Spleen (tissue), 11 donors: ENCODE measurements around the gene SRSF2. TPM values are rescaled to one million over a fixed set of nuclear protein-coding genes. Genes with fewer than 3 reads are reported as not detected.

ENCODE experiments used
- DNase-seq: peaks from one replicate; pipeline ENCODE4 v3.0.0-alpha.2; 2020
- H3K27ac ChIP-seq, 8 donors: fragments of 200-600 bp; sonication (generic) in 7 of 8; 1 replicate in 4 of 8; 2 replicates in 4 of 8; pipeline versions ENCODE4 v1.5.0 to v1.8.0; 2016 to 2021; ENCODE audit warnings: inconsistent platforms in 4 of 8, mild to moderate bottlenecking in 4 of 8, moderate library complexity in 1 of 8
- H3K27me3 ChIP-seq, 7 donors: fragments of 200-600 bp; sonication (generic) in 6 of 7; replicated peaks in 1 of 7; 1 replicate in 4 of 7; 2 replicates in 3 of 7; pipeline versions ENCODE4 v1.5.0 to v1.8.0; 2016 to 2021; ENCODE audit warnings: inconsistent platforms in 3 of 7, mild to moderate bottlenecking in 1 of 7
- H3K36me3 ChIP-seq, 6 donors: fragments of 200-600 bp; sonication (generic) in 5 of 6; 1 replicate in 4 of 6; 2 replicates in 2 of 6; pipeline versions ENCODE4 v1.5.0 to v1.8.0; 2016 to 2021; ENCODE audit warnings: inconsistent platforms in 2 of 6
- H3K4me1 ChIP-seq, 6 donors: fragments of 200-600 bp; sonication (generic) in 5 of 6; 1 replicate in 3 of 6; 2 replicates in 3 of 6; pipeline versions ENCODE4 v1.5.0 to v1.8.0; 2016 to 2021; ENCODE audit warnings: inconsistent platforms in 3 of 6
- H3K4me3 ChIP-seq, 8 donors: fragments of 200-600 bp; sonication (generic) in 7 of 8; 1 replicate in 4 of 8; 2 replicates in 4 of 8; pipeline versions ENCODE4 v1.5.0 to v1.8.0; 2016 to 2021; ENCODE audit warnings: inconsistent platforms in 4 of 8, mild to moderate bottlenecking in 4 of 8, moderate library complexity in 2 of 8
- H3K9me3 ChIP-seq, 8 donors: fragments of 200-600 bp; sonication (generic) in 7 of 8; 1 replicate in 4 of 8; 2 replicates in 4 of 8; pipeline versions ENCODE4 v1.5.0 to v1.8.0; 2016 to 2021; ENCODE audit warnings: inconsistent platforms in 4 of 8
- CTCF ChIP-seq, 11 experiments: fragments of 200-600 bp in 7 of 11; fragments of 450-650 bp in 4 of 11; sonication (generic) in 4 of 11; IDR thresholded peaks in 8 of 11; conservative IDR thresholded peaks in 3 of 11; 1 replicate in 7 of 11; 2 replicates in 4 of 11; pipeline versions ENCODE4 v1.4.0 to v1.8.0; 2016 to 2021; ENCODE audit warnings: antibody characterized with exemption in 11 of 11, inconsistent platforms in 4 of 11, mild to moderate bottlenecking in 1 of 11
- POLR2A ChIP-seq, 3 donors: fragments of 450-650 bp; IDR thresholded peaks; one replicate each; pipeline ENCODE4 v1.5.1; 2017; ENCODE audit warnings: antibody characterized with exemption in 3 of 3, mild to moderate bottlenecking in 1 of 3
- POLR2AphosphoS5 ChIP-seq, 3 donors: sonication (generic); formaldehyde crosslinking; IDR thresholded peaks; one replicate each; pipeline ENCODE4 v1.5.1; 2017; ENCODE audit warnings: antibody characterized with exemption in 3 of 3
- WGBS, 5 donors: extraction: QIAGEN DNeasy Blood & Tissue Kit in 3 of 5; methylation state at CpG; one replicate each; pipeline versions ENCODE4 v1.1.5 to v1.1.7; 2013 to 2018; 5-methylcytosine and 5-hydroxymethylcytosine counted together
- intact Hi-C: fragments of 100-400 bp; cut with DNase I; formaldehyde crosslinking; loops from one replicate; pipeline ENCODE4 v1.15.0; 2023; ENCODE audit warnings: low total_unique reads
- polyA plus RNA-seq, 3 donors: library from polyadenylated mRNA; stranded (reverse); fragments of 200-250 nt; gene quantifications; one replicate each; pipeline ENCODE4 v1.2.1, GENCODE V29; 2013
- total RNA-seq, 7 donors: library from RNA; depleted of rRNA in 3 of 7; stranded (reverse); fragments of >200 nt in 3 of 7; fragmentation: NEBNext Ultra II Directional in 4 of 7; extraction: Animal tissue kit (Norgen Biotek cat#: 25700) in 4 of 7; gene quantifications; one replicate each; pipeline versions ENCODE4 v1.1.0 to v1.2.1, GENCODE V29; 2016 to 2021
- donor health status: healthy with polysubstance abuse.
- donor health status: DM: no; HTN: no; CAD: no; lungs with moderate emphysema.
- donor health status: DM: no; HTN: no; CAD: no.
- donor health status: Bipolar disorder and iron deficiency.
- donor health status: healthy.
- donor health status: DM: no; HTN: no; CAD: no.
- donor health status: DM: yes; HTN: yes; CAD: no.

SRSF2 gene
- total and polyA plus RNA-seq, 10 donors: 159 to 239 (median 196) TPM

DNA sequence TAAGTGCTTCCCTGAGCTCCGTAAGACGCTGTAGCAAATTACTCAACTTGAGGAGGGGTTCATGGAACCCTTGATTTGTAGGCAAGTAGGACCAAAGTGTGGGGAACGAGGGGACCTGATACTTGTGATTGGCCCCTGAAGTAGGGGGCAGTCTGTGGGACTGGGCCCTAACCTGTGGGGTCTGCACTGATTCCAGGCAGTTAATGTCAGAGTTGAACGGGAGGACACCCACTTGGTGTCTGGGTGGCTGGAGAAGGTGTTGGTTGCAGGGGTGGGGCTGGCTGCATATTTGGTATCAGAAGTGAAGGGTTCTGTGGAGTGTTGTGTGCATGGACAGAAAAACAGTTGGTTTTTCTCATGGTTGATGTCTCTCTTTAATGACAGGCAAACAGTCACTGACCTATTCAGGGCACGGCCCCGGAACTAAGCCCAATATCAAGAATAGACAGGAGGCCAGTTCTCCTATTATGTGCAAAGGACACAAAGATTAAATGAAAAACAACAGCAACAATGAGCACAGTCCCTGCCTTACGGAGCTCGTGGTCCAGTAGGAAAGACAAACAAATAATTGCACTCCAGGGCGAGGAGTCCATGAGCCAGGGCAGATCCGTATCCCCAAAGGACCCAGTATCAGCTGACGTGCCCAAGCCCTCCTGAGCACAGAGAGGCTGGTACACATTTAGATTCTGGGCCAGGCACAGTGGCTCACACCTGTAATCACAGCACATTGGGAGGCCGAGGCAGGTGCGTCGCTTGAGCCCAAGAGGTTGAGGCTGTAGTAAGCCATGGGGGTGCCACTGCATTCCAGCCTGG, 45.5 kb downstream of the SRSF2 start:
- H3K27ac ChIP-seq: peak overlapping the region in 6 of 8 donors; percentile 21 to 81 (median 40)
- peaks cover 23 to 97% (median 49%) of the 10 kb centered on the region in 6 donors for H3K4me1 ChIP-seq
- H3K9me3 ChIP-seq: no peaks in the 10 kb centered on the region
- no peaks in the 10 kb centered on the region for H3K27me3 ChIP-seq
- H3K4me3 ChIP-seq: no peak overlapping the region
- intact Hi-C loops: no loop called here
- TF ChIP-seq POLR2A (IDR thresholded peaks at IDR 0.05) (no peak), POLR2AphosphoS5 (IDR thresholded peaks at IDR 0.05) (no peak), CTCF (IDR thresholded peaks at IDR 0.05 in 8 of 11, conservative IDR thresholded peaks at IDR 0.05 in 3 of 11) (no peak)
- H3K36me3 ChIP-seq: peaks cover 0 to 9% (median 0%) of the 10 kb centered on the region in 6 donors
- 81 to 89% (median 85%) methylated on average over 14 of the region's 14 CpGs for whole genome bisulfite sequencing, 5 donors
- DNase-seq: no peak

- WGBS, 5 donors: 79 to 94% (median 89%) methylated on average over 13 of the region's 13 CpGs
- intact Hi-C loops: no loop called here
- no peaks in the 10 kb centered on the region for H3K27me3 ChIP-seq
These were observed 46.4 kb downstream of the SRSF2 start for GRCh38 chr17:76690596-76691280.

DNA sequence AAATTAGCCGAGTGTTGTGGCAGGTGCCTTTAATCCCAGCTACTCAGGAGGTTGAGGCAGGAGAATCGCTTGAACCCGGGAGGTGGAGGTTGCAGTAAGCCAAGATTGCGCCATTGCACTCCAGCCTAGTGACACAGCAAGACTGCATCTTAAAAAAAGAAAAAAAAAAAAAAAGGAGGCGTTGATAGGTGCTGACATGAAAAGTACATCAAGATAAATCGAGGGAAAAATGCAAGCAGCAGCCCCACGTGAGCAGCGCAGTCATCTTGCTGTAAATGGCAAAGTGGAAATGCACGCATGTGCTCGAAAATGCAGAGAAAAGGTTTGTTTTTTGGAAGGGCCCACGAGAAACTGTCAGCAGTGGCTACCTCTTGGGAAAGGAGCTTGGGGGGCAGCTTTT, 47.3 kb downstream of the SRSF2 start:
- 75 to 87% (median 80%) methylated on average over 11 of the region's 11 CpGs for WGBS, 5 donors

More at GRCh38 chr17:76690596-76691280, 46.4 kb downstream of the SRSF2 start:
- peak overlapping the region in 4 of 8 donors; percentile 22 to 85 (median 28) for H3K27ac ChIP-seq
- no peak overlapping the region for H3K4me3 ChIP-seq
- H3K36me3 ChIP-seq: peaks cover 0 to 9% (median 0%) of the 10 kb centered on the region in 6 donors
- peaks cover 15 to 97% (median 48%) of the 10 kb centered on the region in 6 donors for H3K4me1 ChIP-seq
- TF ChIP-seq POLR2AphosphoS5 (IDR thresholded peaks at IDR 0.05): no peak
- no peak for TF ChIP-seq CTCF (IDR thresholded peaks at IDR 0.05 in 8 of 11, conservative IDR thresholded peaks at IDR 0.05 in 3 of 11)
- no peak for TF ChIP-seq POLR2A (IDR thresholded peaks at IDR 0.05)
- H3K9me3 ChIP-seq: no peaks in the 10 kb centered on the region
- DNase-seq: peak; percentile 33

More for the DNA sequence above, 47.3 kb downstream of the SRSF2 start:
- Histone ChIP-seq H3K4me1 (peaks cover 13 to 97% (median 50%) of the 10 kb centered on the region in 6 donors), H3K27me3 (no peaks in the 10 kb centered on the region), H3K36me3 (peaks cover 0 to 15% (median 0%) of the 10 kb centered on the region in 6 donors), H3K27ac (peak overlapping the region in 6 of 8 donors; percentile 83 to 91 (median 86)), H3K4me3 (no peak overlapping the region), H3K9me3 (no peaks in the 10 kb centered on the region)
- intact Hi-C loops: no loop called here
- DNase-seq: peak; percentile 45
- TF ChIP-seq POLR2AphosphoS5 (IDR thresholded peaks at IDR 0.05) (no peak), CTCF (IDR thresholded peaks at IDR 0.05 in 8 of 11, conservative IDR thresholded peaks at IDR 0.05 in 3 of 11) (no peak)
